Measurements from ENCODE around the gene BBX. TPM values are rescaled to one million over a fixed set of nuclear protein-coding genes. Genes with fewer than 3 reads are reported as not detected.

BBX gene
- polyA plus RNA-seq, 1 donor from 2014 or later, result 23.8 TPM

DNA sequence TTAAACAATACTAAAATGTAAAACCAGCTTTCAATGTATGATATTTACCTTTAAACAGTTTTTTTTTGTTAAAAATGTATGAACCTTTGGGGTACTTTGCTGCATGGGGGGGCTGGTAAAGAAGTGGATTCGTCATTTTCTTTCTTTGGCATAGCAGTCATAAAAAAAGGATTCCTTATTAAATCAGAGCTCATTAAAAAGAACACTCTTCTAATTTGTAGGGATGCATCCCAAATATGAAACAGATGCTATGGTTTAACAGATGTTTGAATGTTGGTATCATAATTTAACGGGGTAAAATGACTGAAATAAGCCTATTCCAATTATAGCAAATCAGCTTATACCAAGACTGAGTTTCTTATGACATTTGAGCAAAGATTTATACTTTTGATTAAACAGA is 234.4 kb downstream of the BBX start:
- H3K9me3 ChIP-seq (ENCODE audit: low read length), result no peaks in the 10 kb centered on the region
- no peaks in the 10 kb centered on the region for H3K79me2 ChIP-seq (replicated peaks; ENCODE audit: insufficient read depth, low read length)
- no peaks in the 10 kb centered on the region for H3K36me3 ChIP-seq (ENCODE audit: insufficient read depth, low read length)
- no peak overlapping the region for H2AFZ ChIP-seq (ENCODE audit: low read depth, low read length)
- no peaks in the 10 kb centered on the region for H3K27me3 ChIP-seq (ENCODE audit: insufficient read depth, low read depth, low read length)
- no peak overlapping the region for H3K27ac ChIP-seq (ENCODE audit: low read length)
- H4K20me1 ChIP-seq (ENCODE audit: insufficient read depth), result no peaks in the 10 kb centered on the region
- no peaks in the 10 kb centered on the region for H3K9me2 ChIP-seq (ENCODE audit: insufficient read depth, low read length)
- no peak overlapping the region for H3K4me2 ChIP-seq (ENCODE audit: low read length)
- no peaks in the 10 kb centered on the region for H3F3A ChIP-seq (ENCODE audit: insufficient read depth, low read length, poor library complexity, severe bottlenecking)
- TF ChIP-seq RAD21 (conservative IDR thresholded peaks at IDR 0.05) (no peak), TAF1 (IDR thresholded peaks at IDR 0.05; ENCODE audit: low read depth) (no peak), EZH2 (IDR thresholded peaks at IDR 0.05; ENCODE audit: borderline replicate concordance, insufficient read depth, low read length, poor library complexity, severe bottlenecking) (no peak), POLR2AphosphoS5 (IDR thresholded peaks at IDR 0.05) (no peak)
- TF ChIP-seq, protein P1, sequence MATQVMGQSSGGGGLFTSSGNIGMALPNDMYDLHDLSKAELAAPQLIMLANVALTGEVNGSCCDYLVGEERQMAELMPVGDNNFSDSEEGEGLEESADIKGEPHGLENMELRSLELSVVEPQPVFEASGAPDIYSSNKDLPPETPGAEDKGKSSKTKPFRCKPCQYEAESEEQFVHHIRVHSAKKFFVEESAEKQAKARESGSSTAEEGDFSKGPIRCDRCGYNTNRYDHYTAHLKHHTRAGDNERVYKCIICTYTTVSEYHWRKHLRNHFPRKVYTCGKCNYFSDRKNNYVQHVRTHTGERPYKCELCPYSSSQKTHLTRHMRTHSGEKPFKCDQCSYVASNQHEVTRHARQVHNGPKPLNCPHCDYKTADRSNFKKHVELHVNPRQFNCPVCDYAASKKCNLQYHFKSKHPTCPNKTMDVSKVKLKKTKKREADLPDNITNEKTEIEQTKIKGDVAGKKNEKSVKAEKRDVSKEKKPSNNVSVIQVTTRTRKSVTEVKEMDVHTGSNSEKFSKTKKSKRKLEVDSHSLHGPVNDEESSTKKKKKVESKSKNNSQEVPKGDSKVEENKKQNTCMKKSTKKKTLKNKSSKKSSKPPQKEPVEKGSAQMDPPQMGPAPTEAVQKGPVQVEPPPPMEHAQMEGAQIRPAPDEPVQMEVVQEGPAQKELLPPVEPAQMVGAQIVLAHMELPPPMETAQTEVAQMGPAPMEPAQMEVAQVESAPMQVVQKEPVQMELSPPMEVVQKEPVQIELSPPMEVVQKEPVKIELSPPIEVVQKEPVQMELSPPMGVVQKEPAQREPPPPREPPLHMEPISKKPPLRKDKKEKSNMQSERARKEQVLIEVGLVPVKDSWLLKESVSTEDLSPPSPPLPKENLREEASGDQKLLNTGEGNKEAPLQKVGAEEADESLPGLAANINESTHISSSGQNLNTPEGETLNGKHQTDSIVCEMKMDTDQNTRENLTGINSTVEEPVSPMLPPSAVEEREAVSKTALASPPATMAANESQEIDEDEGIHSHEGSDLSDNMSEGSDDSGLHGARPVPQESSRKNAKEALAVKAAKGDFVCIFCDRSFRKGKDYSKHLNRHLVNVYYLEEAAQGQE (IDR thresholded peaks at IDR 0.05; ENCODE audit: borderline replicate concordance), result no peak
- no peak overlapping the region for H3K4me3 ChIP-seq (ENCODE audit: low read length)
- no peak overlapping the region for H3K9ac ChIP-seq (ENCODE audit: low read length)

DNA sequence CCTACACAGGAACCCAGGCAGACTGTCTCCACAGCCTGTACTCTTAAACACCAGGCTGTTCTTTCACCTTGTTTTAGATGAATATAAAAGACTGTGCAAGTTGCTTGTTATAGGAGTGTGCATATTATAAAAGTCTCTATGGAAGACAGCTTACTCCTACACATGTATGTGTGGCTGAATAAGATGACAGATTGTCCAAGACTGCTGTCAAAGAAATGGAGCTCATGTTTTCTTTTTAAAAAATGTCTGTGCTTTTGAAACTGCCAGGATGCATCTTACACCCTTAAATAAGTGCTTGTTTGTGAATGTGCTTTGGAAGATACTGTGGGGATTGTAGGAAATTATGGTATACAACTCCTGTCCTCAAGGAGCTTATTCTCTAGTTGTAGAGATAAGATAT is 237.4 kb downstream of the BBX start:
- no peak overlapping the region for H3K4me2 ChIP-seq (ENCODE audit: low read length)
- no peaks in the 10 kb centered on the region for H3K9me2 ChIP-seq (ENCODE audit: insufficient read depth, low read length)
- peak overlapping the region; percentile 11 for H3K27ac ChIP-seq (ENCODE audit: low read length)
- H3K27me3 ChIP-seq (ENCODE audit: insufficient read depth, low read depth, low read length), result no peaks in the 10 kb centered on the region
- no peaks in the 10 kb centered on the region for H3F3A ChIP-seq (ENCODE audit: insufficient read depth, low read length, poor library complexity, severe bottlenecking)
- no peaks in the 10 kb centered on the region for H4K20me1 ChIP-seq (ENCODE audit: insufficient read depth)
- no peaks in the 10 kb centered on the region for H3K79me2 ChIP-seq (replicated peaks; ENCODE audit: insufficient read depth, low read length)
- TF ChIP-seq RAD21 (conservative IDR thresholded peaks at IDR 0.05), result no peak
- no peak for TF ChIP-seq TAF1 (IDR thresholded peaks at IDR 0.05; ENCODE audit: low read depth)
- TF ChIP-seq EZH2 (IDR thresholded peaks at IDR 0.05; ENCODE audit: borderline replicate concordance, insufficient read depth, low read length, poor library complexity, severe bottlenecking), result no peak
- TF ChIP-seq, protein P2, sequence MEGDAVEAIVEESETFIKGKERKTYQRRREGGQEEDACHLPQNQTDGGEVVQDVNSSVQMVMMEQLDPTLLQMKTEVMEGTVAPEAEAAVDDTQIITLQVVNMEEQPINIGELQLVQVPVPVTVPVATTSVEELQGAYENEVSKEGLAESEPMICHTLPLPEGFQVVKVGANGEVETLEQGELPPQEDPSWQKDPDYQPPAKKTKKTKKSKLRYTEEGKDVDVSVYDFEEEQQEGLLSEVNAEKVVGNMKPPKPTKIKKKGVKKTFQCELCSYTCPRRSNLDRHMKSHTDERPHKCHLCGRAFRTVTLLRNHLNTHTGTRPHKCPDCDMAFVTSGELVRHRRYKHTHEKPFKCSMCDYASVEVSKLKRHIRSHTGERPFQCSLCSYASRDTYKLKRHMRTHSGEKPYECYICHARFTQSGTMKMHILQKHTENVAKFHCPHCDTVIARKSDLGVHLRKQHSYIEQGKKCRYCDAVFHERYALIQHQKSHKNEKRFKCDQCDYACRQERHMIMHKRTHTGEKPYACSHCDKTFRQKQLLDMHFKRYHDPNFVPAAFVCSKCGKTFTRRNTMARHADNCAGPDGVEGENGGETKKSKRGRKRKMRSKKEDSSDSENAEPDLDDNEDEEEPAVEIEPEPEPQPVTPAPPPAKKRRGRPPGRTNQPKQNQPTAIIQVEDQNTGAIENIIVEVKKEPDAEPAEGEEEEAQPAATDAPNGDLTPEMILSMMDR (IDR thresholded peaks at IDR 0.05; ENCODE audit: poor library complexity, severe bottlenecking), result no peak
- no peak for TF ChIP-seq SMC3 (conservative IDR thresholded peaks at IDR 0.05; ENCODE audit: poor library complexity)
- TF ChIP-seq EP300 (conservative IDR thresholded peaks at IDR 0.05; ENCODE audit: poor library complexity, severe bottlenecking), result peak; percentile 91
- no peak for TF ChIP-seq MXI1 (conservative IDR thresholded peaks at IDR 0.05; ENCODE audit: poor library complexity, severe bottlenecking)
- peak; percentile 77 for TF ChIP-seq POLR2AphosphoS5 (IDR thresholded peaks at IDR 0.05)
- TF ChIP-seq, protein P1 (IDR thresholded peaks at IDR 0.05; ENCODE audit: borderline replicate concordance), result peak; percentile 47
- H3K36me3 ChIP-seq (ENCODE audit: insufficient read depth, low read length), result no peaks in the 10 kb centered on the region
- no peak overlapping the region for H3K9ac ChIP-seq (ENCODE audit: low read length)
- H2AFZ ChIP-seq (ENCODE audit: low read depth, low read length), result no peak overlapping the region
- H3K9me3 ChIP-seq (ENCODE audit: low read length), result no peaks in the 10 kb centered on the region
- no peak overlapping the region for H3K4me3 ChIP-seq (ENCODE audit: low read length)

Measured in neural cell (in vitro differentiated cells).